Erythroblast (primary cell): ENCODE results near the gene PAGE5.

Experiments
- GATA1 ChIP-seq: IDR thresholded peaks from 2 replicates; pipeline ENCODE4 v1.6.1; 2011; ENCODE audit warnings: low read depth, mild to moderate bottlenecking, control low read depth, low read length, moderate library complexity
- POLR2A ChIP-seq: IDR thresholded peaks from 2 replicates; pipeline ENCODE4 v1.6.1; 2011; ENCODE audit warnings: mild to moderate bottlenecking, low read length

DNA sequence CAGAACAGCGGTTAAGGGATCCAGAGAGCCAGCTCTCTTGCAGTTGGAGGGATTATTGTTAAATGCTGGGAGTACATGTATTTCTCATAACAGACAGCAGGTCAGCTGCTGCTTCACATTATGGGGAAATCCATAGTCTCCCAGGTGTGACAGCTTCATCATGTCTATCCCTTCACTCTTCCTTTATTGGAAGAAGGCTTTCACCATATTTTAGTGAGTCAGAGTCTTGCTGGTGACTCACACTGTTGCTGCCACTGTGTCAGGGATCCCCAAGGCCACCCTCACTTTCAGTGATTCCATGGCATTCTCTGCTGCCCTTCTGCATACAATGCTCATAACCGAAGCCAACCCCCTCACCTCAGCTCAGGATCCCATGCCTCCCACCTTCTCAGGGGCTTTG lies 32.9 kb upstream of the PAGE5 start:
- TF ChIP-seq POLR2A (no peak), GATA1 (no peak)
